WTC11 (cell line): ENCODE data around the gene KCNC3.

Experiments
- CTCF ChIP-seq: fragments of 200-600 bp; IDR thresholded peaks from 2 replicates; pipeline ENCODE4 v1.8.0; 2022; ENCODE audit warnings: antibody characterized with exemption
- E2F5 ChIP-seq: sonication (generic); formaldehyde crosslinking; IDR thresholded peaks from 2 replicates; pipeline ENCODE4 v1.8.1; 2022; ENCODE audit warnings: mild to moderate bottlenecking, moderate library complexity, missing genetic modification reagents
- PREB ChIP-seq: sonication (generic); formaldehyde crosslinking; IDR thresholded peaks from 2 replicates; pipeline ENCODE4 v1.8.1; 2022; ENCODE audit warnings: mild to moderate bottlenecking, missing genetic modification reagents, moderate library complexity, borderline replicate concordance
- TEAD1 ChIP-seq: sonication (generic); formaldehyde crosslinking; IDR thresholded peaks from 2 replicates; pipeline ENCODE4 v1.8.0; 2022; ENCODE audit warnings: mild to moderate bottlenecking, missing genetic modification reagents
- ZBTB21 ChIP-seq: sonication (generic); formaldehyde crosslinking; IDR thresholded peaks from 2 replicates; pipeline ENCODE4 v1.8.1; 2023; ENCODE audit warnings: mild to moderate bottlenecking, missing genetic modification reagents, borderline replicate concordance
- ZNF219 ChIP-seq: sonication (generic); formaldehyde crosslinking; IDR thresholded peaks from 2 replicates; pipeline ENCODE4 v1.8.0; 2023; ENCODE audit warnings: missing genetic modification reagents, mild to moderate bottlenecking, borderline replicate concordance

DNA sequence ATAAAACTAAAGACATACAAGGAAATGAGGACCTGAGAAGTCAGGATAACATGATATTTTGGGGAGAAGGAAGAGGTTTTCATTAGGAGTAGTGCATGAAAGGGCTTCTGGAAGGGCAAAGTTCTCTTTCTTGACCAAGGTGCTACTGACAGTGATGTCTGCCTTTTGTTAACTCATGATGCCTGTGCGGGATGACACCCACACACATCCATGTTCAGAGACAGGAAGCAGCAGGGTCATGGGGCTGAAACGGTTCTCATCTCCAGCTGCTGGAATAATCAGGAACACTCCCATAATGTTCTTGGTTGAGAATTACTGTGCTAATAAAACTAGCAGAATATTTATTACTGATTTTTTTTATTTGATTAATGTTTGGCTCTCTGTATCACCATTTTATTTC, 29.1 kb downstream of the KCNC3 start:
- TF ChIP-seq CTCF = no peak
- no peak for TF ChIP-seq TEAD1 (CRISPR knock-in tag)
- no peak for TF ChIP-seq ZBTB21 (CRISPR knock-in tag)
- no peak for TF ChIP-seq E2F5 (CRISPR knock-in tag)
- TF ChIP-seq PREB = no peak
- no peak for TF ChIP-seq ZNF219 (CRISPR knock-in tag)
